Lower lobe of right lung (tissue), 2 donors: ENCODE measurements around the gene MRPS6. TPM values are rescaled to one million over a fixed set of nuclear protein-coding genes. Genes with fewer than 3 reads are reported as not detected.

Experiments
- ATAC-seq, 2 donors: fragments of 200-7000 bp; cut with Tn5 transposase; one replicate each; pipeline ENCODE4 v1.9.1; 2020 to 2022; ENCODE audit warnings: mild to moderate bottlenecking in 2 of 2, moderate library complexity in 2 of 2
- DNase-seq: peaks from one replicate; pipeline ENCODE4 v3.0.0-alpha.2; 2020
- H3K27ac ChIP-seq: fragments of 200-600 bp; one replicate; pipeline ENCODE4 v1.8.0; 2022
- H3K27me3 ChIP-seq: fragments of 200-600 bp; one replicate; pipeline ENCODE4 v1.8.0; 2022; ENCODE audit warnings: low read depth
- H3K36me3 ChIP-seq: fragments of 200-600 bp; one replicate; pipeline ENCODE4 v1.8.0; 2022; ENCODE audit warnings: mild to moderate bottlenecking
- H3K4me1 ChIP-seq: fragments of 200-600 bp; one replicate; pipeline ENCODE4 v1.8.0; 2022
- H3K4me3 ChIP-seq: fragments of 200-600 bp; one replicate; pipeline ENCODE4 v1.8.0; 2022; ENCODE audit warnings: mild to moderate bottlenecking
- H3K9me3 ChIP-seq: fragments of 200-600 bp; one replicate; pipeline ENCODE4 v1.8.0; 2022
- intact Hi-C: fragments of 100-400 bp; cut with DNase I; formaldehyde crosslinking; loops from one replicate; pipeline ENCODE4 v1.11.0; 2022
- total RNA-seq: library from RNA; stranded (reverse); fragmentation: NEBNext Ultra II Directional; extraction: Animal tissue kit (Norgen Biotek cat#: 25700); gene quantifications from one replicate; pipeline ENCODE4 v1.2.1, GENCODE V29; 2021
- TF ChIP-seq, protein P1 (sequence below): fragments of 200-600 bp; IDR thresholded peaks from one replicate; pipeline ENCODE4 v1.8.0; 2022; ENCODE audit warnings: antibody characterized with exemption, mild to moderate bottlenecking
- donor health status: DM: no; HTN: yes; CAD: no; lungs with severe emphysema.

MRPS6 gene
- total RNA-seq, 1 donor from 2014 or later: 44.5 TPM

DNA sequence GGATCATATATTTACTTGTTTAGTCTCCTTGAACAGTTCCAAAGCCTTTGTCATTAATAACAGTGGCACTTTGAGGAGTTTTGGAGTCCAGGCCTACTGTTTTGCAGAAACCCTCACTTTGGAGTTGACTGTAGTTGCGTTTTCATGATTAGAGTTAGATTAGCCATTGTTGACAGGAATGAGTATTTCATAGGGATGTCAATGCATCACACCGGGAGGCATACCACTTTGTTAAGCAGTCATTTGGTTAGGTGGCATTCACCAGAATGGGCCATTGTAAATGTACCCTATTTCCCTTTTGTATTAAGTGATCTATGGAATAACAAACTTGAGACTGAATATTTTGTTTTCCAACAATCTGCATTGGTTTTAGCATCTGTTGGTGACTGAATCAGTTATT lies 11.8 kb downstream of the MRPS6 start:
- TF ChIP-seq, protein P1, sequence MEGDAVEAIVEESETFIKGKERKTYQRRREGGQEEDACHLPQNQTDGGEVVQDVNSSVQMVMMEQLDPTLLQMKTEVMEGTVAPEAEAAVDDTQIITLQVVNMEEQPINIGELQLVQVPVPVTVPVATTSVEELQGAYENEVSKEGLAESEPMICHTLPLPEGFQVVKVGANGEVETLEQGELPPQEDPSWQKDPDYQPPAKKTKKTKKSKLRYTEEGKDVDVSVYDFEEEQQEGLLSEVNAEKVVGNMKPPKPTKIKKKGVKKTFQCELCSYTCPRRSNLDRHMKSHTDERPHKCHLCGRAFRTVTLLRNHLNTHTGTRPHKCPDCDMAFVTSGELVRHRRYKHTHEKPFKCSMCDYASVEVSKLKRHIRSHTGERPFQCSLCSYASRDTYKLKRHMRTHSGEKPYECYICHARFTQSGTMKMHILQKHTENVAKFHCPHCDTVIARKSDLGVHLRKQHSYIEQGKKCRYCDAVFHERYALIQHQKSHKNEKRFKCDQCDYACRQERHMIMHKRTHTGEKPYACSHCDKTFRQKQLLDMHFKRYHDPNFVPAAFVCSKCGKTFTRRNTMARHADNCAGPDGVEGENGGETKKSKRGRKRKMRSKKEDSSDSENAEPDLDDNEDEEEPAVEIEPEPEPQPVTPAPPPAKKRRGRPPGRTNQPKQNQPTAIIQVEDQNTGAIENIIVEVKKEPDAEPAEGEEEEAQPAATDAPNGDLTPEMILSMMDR: no peak
- Histone ChIP-seq H3K9me3 (no peaks in the 10 kb centered on the region), H3K27me3 (no peaks in the 10 kb centered on the region), H3K36me3 (no peaks in the 10 kb centered on the region), H3K4me1 (peaks cover 12% of the 10 kb centered on the region), H3K4me3 (no peak overlapping the region), H3K27ac (no peak overlapping the region)
- ATAC-seq (no peak), DNase-seq (no peak)
- intact Hi-C loops: no loop called here

DNA sequence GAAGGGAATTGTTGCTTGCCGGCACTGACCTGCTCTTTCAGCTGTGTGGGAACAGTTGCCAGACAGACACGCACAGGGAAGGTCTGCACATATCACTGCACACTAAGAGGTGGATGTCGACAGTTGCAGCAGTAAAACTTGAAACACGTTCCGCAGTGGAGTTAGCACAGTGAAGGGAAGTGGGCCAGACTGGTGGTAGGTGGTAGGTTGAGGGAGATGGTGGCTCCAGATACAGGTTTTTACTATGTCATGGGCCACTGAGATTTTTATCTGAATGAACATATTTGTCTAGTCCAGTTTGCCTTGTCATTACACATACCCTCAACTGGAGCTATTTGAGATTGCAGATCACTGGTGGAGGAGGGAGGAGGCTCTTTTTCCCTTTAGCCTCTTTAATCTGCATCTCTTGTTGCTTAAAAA lies 13.5 kb downstream of the MRPS6 start:
- no peaks in the 10 kb centered on the region for H3K9me3 ChIP-seq
- DNase-seq (no peak), ATAC-seq (no peak)
- H3K36me3 ChIP-seq: no peaks in the 10 kb centered on the region
- TF ChIP-seq, protein P1: no peak
- no peak overlapping the region for H3K27ac ChIP-seq
- H3K27me3 ChIP-seq: no peaks in the 10 kb centered on the region
- no peak overlapping the region for H3K4me3 ChIP-seq
- peaks cover 21% of the 10 kb centered on the region for H3K4me1 ChIP-seq
- intact Hi-C loops: no loop called here

DNA sequence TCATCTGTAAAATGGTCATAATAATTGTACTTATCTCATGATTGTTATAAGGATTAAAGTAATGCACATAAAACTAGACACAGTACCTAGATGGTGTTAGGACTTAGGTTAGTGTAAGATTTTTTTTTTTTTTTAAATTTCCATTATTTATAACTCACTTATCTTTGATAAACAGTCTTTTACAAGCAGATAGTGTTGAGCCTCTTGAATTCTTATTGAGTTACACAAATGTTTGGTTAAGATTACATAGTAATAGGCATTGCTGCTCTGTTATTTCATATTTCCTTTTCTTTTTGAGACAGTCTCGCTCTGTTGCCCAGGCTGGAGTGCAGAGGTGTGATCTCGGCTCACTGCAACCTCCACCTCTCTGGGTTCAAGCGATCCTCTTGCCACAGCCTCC lies 15.4 kb downstream of the MRPS6 start:
- peaks cover 21% of the 10 kb centered on the region for H3K4me1 ChIP-seq
- H3K27me3 ChIP-seq: no peaks in the 10 kb centered on the region
- H3K4me3 ChIP-seq: no peak overlapping the region
- TF ChIP-seq, protein P1: no peak
- H3K36me3 ChIP-seq: no peaks in the 10 kb centered on the region
- H3K27ac ChIP-seq: no peak overlapping the region
- intact Hi-C loops: no loop called here
- H3K9me3 ChIP-seq: no peaks in the 10 kb centered on the region
- DNase-seq: no peak
- ATAC-seq: no peak

DNA sequence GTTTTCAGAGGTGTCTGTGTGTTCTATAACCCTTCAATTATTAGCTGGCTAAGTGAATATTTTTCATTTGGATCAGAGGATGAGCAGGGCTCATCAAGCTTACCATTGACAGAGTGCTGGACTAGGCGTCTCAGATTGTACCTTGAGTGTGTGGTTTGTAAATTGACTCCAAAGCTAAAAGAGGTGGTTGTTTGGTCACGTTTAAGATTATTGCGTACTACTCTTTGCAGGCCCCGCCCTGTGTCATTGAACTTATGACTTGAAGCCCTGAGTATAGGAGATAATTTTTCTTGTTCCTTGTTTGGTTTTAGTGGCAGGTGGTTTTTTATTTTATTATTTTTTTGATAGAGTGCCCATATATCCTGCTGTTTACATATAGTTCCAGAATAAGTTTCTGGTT lies 17.7 kb downstream of the MRPS6 start:
- ATAC-seq (no peak), DNase-seq (no peak)
- no peak overlapping the region for H3K27ac ChIP-seq
- H3K4me1 ChIP-seq: peaks cover 21% of the 10 kb centered on the region
- no peaks in the 10 kb centered on the region for H3K9me3 ChIP-seq
- intact Hi-C loops: no loop called here
- peaks cover 13% of the 10 kb centered on the region for H3K36me3 ChIP-seq
- no peak overlapping the region for H3K4me3 ChIP-seq
- TF ChIP-seq, protein P1: no peak
- H3K27me3 ChIP-seq: no peaks in the 10 kb centered on the region

DNA sequence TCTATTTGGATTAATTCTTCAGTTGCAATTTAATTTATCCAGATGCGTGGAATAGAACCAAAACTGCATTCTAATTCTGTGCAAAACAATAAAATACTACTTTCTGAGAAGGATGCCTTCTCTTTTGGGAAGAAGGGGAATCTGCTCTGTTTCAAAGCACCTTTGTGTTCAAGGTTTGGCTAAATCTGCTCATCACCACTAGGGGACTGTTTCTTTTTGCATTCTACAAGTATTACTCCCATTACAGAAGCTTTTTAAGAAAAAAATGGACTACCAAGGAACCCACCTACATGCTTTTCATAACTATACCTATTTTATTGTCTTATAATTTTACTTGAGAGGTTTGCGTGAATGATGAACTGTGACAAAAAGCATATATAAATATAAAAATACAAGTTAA lies 18.2 kb downstream of the MRPS6 start:
- ATAC-seq (no peak), DNase-seq (no peak)
- TF ChIP-seq, protein P1: no peak
- no peak overlapping the region for H3K27ac ChIP-seq
- H3K4me1 ChIP-seq: peaks cover 21% of the 10 kb centered on the region
- no peaks in the 10 kb centered on the region for H3K27me3 ChIP-seq
- no peaks in the 10 kb centered on the region for H3K9me3 ChIP-seq
- H3K4me3 ChIP-seq: no peak overlapping the region
- peaks cover 14% of the 10 kb centered on the region for H3K36me3 ChIP-seq
- intact Hi-C loops: no loop called here
